Measurements from ENCODE around the gene RNMT.

GRCh38 chr18:13799396-13799795, 72.9 kb downstream of the RNMT start:
- TF ChIP-seq FOXJ3 (CRISPR knock-in tag; IDR thresholded peaks at IDR 0.05; ENCODE audit: borderline replicate concordance) (no peak), FOXK1 (CRISPR knock-in tag; IDR thresholded peaks at IDR 0.05) (no peak), E2F4 (CRISPR knock-in tag; IDR thresholded peaks at IDR 0.05; ENCODE audit: borderline replicate concordance, low read depth) (no peak), CTCF (IDR thresholded peaks at IDR 0.05) (no peak), ZNF121 (CRISPR knock-in tag; IDR thresholded peaks at IDR 0.05) (no peak), MXD4 (CRISPR knock-in tag; IDR thresholded peaks at IDR 0.05; ENCODE audit: borderline replicate concordance) (no peak)

All from WTC11 (cell line).